Activated T-cell treated with anti-CD3 and anti-CD28 coated beads, Interleukin-2, amount 50 U/mL, for 1 hour (primary cell): ENCODE results near the gene MGAT4D.
"Not testable (repeated sequence)": the region's sequence is repeated elsewhere in the genome, so short reads cannot be mapped to it uniquely, and the experiment has no call there.

Experiments used
- DNase-seq: peaks from one replicate; pipeline ENCODE4 v3.0.0-alpha.2; 2020

Gene MGAT4D

DNA sequence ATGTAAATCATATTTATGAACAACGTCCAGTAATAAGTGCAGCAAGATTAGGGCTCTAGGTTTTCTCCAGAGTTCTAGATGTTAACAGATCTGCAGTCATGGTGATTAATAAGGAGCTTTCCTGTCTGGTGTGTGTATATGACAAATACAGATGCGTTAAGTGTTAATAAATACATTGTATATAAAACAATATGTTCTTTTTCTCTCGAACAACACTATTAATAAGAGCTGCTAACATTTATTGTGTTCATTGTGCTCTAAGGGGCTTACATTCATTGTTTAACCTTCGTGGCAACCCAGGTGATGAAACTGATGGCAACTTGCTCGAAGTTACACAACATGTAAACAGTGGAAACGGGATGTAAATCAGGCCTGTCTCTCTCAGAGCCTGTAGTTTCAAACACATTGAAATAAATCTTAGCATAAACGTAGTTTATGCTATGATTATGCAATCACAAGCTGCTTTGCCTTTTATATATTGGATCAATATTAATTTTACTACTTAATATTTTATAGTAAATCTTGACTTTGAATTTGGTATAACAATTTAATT is 70.1 kb downstream of the MGAT4D start:
- no peak for DNase-seq

DNA sequence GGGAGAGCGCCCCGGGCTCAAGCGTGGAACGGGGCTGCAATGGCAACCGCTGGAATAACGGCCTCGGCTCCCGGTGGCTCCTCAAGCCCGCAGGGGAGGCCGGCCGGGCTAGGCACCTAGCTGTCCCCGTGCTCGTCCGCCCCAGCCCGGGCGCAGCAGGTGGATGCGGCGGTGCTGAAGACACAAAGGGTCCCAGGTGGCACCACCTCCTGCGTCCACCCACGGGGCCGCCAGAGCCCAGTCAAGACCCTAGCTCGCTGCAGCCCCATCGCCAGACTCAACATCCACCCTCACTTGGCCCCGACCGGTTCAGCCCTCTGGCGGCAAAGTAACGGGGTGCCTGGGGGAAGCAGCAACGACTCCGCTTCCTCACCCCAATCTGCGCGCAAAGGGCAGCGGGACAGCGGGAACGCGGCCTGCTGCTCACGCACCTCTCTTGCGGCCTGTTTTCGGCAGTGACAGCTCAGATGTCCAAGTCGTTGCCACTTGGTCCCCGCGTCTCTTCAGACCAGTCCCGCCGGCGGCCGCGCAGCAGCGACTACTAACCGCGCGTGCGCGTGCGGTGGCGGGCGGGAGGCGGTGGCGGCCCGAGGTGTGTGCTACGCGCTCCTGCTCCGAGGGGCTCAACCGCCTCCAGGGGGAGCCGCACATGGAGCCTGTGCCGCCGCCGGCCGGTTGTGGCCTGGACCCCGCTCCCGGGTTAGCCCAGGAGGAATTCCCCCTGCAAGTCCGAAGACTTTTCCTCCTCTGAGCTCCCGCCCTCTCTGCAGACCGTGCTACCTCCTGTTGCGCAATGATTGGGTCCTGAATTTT is 70.8 kb downstream of the MGAT4D start, which contains the start of gene CLGN:
Gene CLGN (minus strand): TSS at position 543 of the 813 bp plus-strand sequence. CDS start 14,570 bp downstream, outside the sequence.
- DNase-seq, result peak; percentile 42

DNA sequence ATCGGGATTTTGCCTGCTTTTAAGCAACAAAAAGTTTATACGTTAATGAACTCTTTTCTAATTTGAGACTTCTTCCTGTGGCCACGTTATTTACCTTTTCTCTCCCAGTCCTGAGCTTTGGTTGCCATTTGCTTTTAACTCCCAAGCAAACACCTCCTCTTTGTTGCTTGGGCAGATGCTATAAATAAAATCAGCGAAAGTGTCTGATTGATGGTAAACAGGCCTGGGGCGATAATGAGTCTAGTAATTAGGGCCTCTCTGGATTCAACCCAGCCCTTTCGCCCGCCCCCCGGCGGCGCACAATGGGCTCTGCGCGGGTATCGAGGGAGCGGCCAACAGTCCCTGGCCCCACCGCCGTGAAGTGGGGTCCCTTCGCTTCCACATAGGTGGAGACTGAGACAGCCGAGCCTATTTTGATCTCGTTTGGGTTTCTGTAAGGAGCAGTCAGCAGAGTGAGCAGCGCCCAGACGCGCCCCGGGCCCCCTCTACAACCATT is 71.4 kb downstream of the MGAT4D start:
- DNase-seq, result no peak

DNA sequence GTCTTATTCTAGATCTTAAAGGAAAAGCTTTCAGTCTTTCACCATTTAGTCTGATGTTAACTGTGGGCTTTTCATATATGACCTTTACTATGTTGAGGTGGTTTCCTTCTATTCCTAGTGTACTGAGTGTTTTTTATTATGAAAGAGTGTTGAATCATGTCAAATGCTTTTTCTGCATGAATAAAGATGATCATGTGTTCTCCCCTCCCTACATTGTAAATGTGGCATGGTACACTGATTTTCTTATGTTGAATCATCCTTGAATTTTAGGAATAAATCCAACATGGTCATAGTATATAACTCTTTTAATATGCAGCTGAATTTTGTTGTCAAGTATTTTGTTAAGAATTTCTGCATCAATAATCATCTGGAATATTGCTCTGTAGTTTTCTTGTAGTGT is 75.0 kb downstream of the MGAT4D start:
- DNase-seq, result no peak

DNA sequence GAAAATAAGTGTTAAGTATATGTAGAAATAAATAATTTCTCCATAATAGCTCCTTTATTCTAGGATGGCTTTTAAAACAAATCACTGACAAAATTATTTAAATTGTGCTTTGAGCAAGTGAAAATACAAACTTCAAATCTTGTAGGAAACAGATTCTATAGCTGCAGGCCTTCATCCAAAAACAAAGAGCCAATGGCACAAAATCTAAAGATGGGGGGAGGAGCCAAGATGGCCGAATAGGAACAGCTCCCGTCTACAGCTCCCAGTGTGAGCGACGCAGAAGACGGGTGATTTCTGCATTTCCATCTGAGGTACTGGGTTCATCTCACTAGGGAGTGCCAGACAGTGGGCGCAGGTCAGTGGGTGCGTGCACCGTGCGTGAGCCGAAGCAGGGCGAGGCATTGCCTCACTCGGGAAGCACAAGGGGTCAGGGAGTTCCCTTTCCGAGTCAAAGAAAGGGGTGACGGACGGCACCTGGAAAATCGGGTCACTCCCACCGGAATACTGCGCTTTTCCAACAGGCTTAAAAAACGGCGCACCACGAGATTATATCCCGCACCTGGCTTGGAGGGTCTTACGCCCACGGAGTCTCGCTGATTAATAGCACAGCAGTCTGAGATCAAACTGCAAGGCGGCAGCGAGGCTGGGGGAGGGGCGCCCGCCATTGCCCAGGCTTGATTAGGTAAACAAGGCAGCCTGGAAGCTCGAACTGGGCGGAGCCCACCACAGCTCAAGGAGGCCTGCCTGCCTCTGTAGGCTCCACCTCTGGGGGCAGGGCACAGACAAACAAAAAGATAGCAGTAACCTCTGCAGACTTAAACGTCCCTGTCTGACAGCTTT is 84.7 kb downstream of the MGAT4D start:
- DNase-seq, result not testable (repeated sequence)

DNA sequence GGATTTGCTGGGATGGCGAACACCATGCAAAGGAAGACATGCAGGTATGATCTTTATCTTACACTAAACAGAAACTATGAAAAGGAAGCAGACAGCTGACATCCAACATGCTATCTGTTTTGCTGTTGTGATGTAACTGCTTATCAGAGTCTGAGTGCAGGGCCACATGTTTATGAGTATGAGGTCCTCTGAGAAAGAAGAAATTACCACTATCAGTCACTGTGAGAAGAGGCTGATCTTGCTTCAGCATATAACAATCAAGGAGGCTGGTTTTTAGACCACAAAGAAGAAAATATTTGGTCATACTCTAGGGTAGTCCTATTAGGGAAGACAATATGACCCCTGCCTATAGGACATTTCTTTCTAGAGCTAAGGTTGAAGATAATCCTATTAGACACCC is 89.1 kb downstream of the MGAT4D start:
- DNase-seq, result no peak

DNA sequence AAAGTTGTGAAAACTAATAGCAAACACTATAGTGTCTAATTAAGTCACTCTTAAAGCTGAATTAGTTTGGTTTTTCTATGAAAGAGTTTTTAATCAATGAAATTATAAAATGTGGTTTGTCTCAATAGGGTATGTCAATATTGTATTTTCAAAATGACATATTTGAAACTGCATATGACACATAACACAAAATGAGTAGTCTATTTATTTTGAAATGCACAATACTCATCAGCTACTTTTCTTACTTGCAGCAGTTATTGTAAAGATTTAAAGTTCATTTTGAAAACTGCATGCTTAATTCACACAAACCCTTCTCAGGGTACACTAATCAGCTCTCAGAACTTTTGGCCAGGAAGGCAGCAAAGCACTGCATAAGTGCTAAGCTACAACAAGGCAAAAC is 91.8 kb downstream of the MGAT4D start:
- no peak for DNase-seq

DNA sequence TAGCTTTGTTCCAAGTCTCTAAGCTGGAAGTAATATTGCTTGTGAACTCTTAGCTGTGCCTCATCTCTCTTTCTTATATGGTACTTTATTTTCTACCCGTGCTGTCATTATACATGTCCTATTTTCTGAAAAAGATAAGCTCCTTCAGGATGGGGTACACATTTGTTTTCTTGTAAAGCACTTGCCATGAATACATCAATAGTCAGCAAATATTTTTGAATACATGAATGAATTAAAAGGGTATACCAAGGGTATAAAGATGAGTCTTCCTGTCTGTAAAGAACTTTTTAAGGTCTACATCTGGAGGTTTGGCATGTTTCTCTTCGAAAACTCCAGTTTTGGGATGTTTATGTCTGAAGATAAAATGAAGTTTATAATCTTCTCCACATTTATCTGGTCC is 98.0 kb downstream of the MGAT4D start:
- DNase-seq, result no peak

DNA sequence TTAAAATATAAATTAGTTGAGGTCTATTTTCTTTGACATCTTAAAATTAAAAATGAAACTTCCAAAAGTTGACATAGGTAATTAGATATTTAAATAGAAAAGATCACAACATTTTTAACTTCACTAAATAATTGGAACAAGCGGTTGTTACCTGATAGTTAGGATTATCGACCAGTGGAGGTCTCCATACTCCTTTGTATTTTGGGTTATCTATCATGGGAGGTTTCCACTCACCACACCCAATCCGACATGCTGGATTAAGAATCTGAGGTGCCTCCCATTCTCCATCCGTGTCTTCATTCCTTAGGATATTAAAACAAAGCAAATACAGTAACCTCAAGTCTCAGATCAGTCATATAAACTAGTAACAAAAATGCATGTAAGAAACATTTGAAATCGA is 102.4 kb downstream of the MGAT4D start:
- DNase-seq, result no peak
